H1 (cell line): ENCODE data around the gene ARHGEF40. TPM values are rescaled to one million over a fixed set of nuclear protein-coding genes. Genes with fewer than 3 reads are reported as not detected.

Source experiments
- ASH2L ChIP-seq: fragments of 200-600, 300-600 bp; sonication (generic); IDR thresholded peaks from one replicate; pipeline ENCODE4 v1.7.1; 2017; ENCODE audit warnings: low read length
- BACH1 ChIP-seq: IDR thresholded peaks from 2 replicates; pipeline ENCODE4 v1.6.1; 2012; ENCODE audit warnings: low read length, improper control_type of control experiment
- BRCA1 ChIP-seq: IDR thresholded peaks from 2 replicates; pipeline ENCODE4 v1.6.1; 2012; ENCODE audit warnings: low read depth, low read length, improper control_type of control experiment
- CHD1 ChIP-seq: IDR thresholded peaks from 2 replicates; pipeline ENCODE4 v1.6.1; 2012; ENCODE audit warnings: low read depth, low read length, improper control_type of control experiment
- CTBP2 ChIP-seq: IDR thresholded peaks from 2 replicates; pipeline ENCODE4 v1.7.0; 2011; ENCODE audit warnings: borderline replicate concordance, mild to moderate bottlenecking, moderate library complexity, mixed read lengths, low read length; ENCODE audit not compliant: insufficient read depth, insufficient read length
- EZH2 ChIP-seq: fragments of 200-600 bp; sonication (generic); IDR thresholded peaks from 2 replicates; pipeline ENCODE4 v1.7.1; 2012; ENCODE audit warnings: low read depth, mild to moderate bottlenecking, moderate library complexity, low read length, inconsistent platforms; ENCODE audit not compliant: severe bottlenecking
- GTF2F1 ChIP-seq: IDR thresholded peaks from 2 replicates; pipeline ENCODE4 v1.6.1; 2012; ENCODE audit warnings: low read depth, low read length, improper control_type of control experiment, borderline replicate concordance
- JUND ChIP-seq: IDR thresholded peaks from 2 replicates; pipeline ENCODE4 v1.6.1; 2011; ENCODE audit warnings: mild to moderate bottlenecking, improper control_type of control experiment, low read length
- MAFK ChIP-seq: IDR thresholded peaks from 2 replicates; pipeline ENCODE4 v1.6.1; 2012; ENCODE audit warnings: low read depth, mild to moderate bottlenecking, improper control_type of control experiment, low read length
- NANOG ChIP-seq: IDR thresholded peaks from 2 replicates; pipeline ENCODE4 v1.6.1; 2011; ENCODE audit warnings: low read length, low read depth, mild to moderate bottlenecking, inconsistent platforms; ENCODE audit not compliant: insufficient read depth, poor library complexity, severe bottlenecking
- POLR2A ChIP-seq, 2 experiments: IDR thresholded peaks; 1 replicate in 1 of 2; 2 replicates in 1 of 2; pipeline ENCODE4 v1.6.1; 2011; ENCODE audit warnings: low read depth in 2 of 2, low read length in 2 of 2, mild to moderate bottlenecking in 2 of 2; ENCODE audit errors: control extremely low read depth in 1 of 2
- POU5F1 ChIP-seq: IDR thresholded peaks from 2 replicates; pipeline ENCODE4 v1.6.1; 2011; ENCODE audit warnings: low read depth, mild to moderate bottlenecking, low read length, moderate library complexity
- RAD21 ChIP-seq, 2 experiments: IDR thresholded peaks in 1 of 2; conservative IDR thresholded peaks in 1 of 2; 2 replicates each; pipeline ENCODE4 v1.6.1; 2011; ENCODE audit warnings: low read depth in 2 of 2, low read length in 2 of 2, improper control_type of control experiment in 1 of 2, inconsistent platforms in 1 of 2, mild to moderate bottlenecking in 1 of 2, moderate library complexity in 1 of 2
- RFX5 ChIP-seq: IDR thresholded peaks from 2 replicates; pipeline ENCODE4 v1.6.1; 2011; ENCODE audit warnings: low read depth, low read length, improper control_type of control experiment, borderline replicate concordance
- SAP30 ChIP-seq: fragments of 300-600 bp; sonication (generic); IDR thresholded peaks from 2 replicates; pipeline ENCODE4 v1.7.1; 2012; ENCODE audit warnings: low read length, moderate library complexity, mild to moderate bottlenecking, inconsistent platforms; ENCODE audit not compliant: insufficient read depth, insufficient replicate concordance
- SIN3A ChIP-seq, 2 experiments: IDR thresholded peaks in 1 of 2; conservative IDR thresholded peaks in 1 of 2; 2 replicates each; pipeline ENCODE4 v1.6.1; 2011 to 2012; ENCODE audit warnings: low read length in 2 of 2, improper control_type of control experiment in 1 of 2, low read depth in 1 of 2, mild to moderate bottlenecking in 1 of 2
- SP2 ChIP-seq: IDR thresholded peaks from 2 replicates; pipeline ENCODE4 v1.6.1; 2012; ENCODE audit warnings: mild to moderate bottlenecking, low read length, inconsistent platforms
- SP4 ChIP-seq: IDR thresholded peaks from 2 replicates; pipeline ENCODE4 v1.6.1; 2012; ENCODE audit warnings: low read length, inconsistent platforms
- SRF ChIP-seq: IDR thresholded peaks from 2 replicates; pipeline ENCODE4 v1.6.1; 2011; ENCODE audit warnings: mild to moderate bottlenecking, low read depth, low read length, moderate library complexity
- TAF1 ChIP-seq: IDR thresholded peaks from 2 replicates; pipeline ENCODE4 v1.6.1; 2011; ENCODE audit warnings: mild to moderate bottlenecking, low read depth, low read length
- TCF12 ChIP-seq: IDR thresholded peaks from 2 replicates; pipeline ENCODE4 v1.6.1; 2011; ENCODE audit warnings: low read depth, mild to moderate bottlenecking, low read length
- YY1 ChIP-seq: IDR thresholded peaks from 2 replicates; pipeline ENCODE4 v1.6.1; 2011; ENCODE audit warnings: low read depth, mild to moderate bottlenecking, low read length
- polyA plus RNA-seq, 7 experiments: library from polyadenylated mRNA; depleted of rRNA in 3 of 7; stranded (reverse) in 5 of 7; unstranded in 2 of 7; fragments of >200 nt in 5 of 7; fragments of 200-250 nt in 2 of 7; gene quantifications; 1 replicate in 5 of 7; 2 replicates in 1 of 7; 4 replicates in 1 of 7; pipeline versions ENCODE4 v1.2.1 to v1.2.3, GENCODE V29; 2011 to 2013; ENCODE audit warnings: missing spikeins in 2 of 7, mixed read lengths in 2 of 7
- total RNA-seq: library from RNA; stranded (reverse); fragmentation: NEBNext Ultra II Directional; extraction: Animal tissue kit (Norgen Biotek cat#: 25700); gene quantifications from 2 replicates; pipeline ENCODE4 v1.2.1, GENCODE V29; 2021

The ARHGEF40 gene
- total and polyA plus RNA-seq, 2 of the 8 experiments (the other 6 are each of a cell fraction or from before 2014, with no cell fraction given) = 53.1 to 101 TPM

DNA sequence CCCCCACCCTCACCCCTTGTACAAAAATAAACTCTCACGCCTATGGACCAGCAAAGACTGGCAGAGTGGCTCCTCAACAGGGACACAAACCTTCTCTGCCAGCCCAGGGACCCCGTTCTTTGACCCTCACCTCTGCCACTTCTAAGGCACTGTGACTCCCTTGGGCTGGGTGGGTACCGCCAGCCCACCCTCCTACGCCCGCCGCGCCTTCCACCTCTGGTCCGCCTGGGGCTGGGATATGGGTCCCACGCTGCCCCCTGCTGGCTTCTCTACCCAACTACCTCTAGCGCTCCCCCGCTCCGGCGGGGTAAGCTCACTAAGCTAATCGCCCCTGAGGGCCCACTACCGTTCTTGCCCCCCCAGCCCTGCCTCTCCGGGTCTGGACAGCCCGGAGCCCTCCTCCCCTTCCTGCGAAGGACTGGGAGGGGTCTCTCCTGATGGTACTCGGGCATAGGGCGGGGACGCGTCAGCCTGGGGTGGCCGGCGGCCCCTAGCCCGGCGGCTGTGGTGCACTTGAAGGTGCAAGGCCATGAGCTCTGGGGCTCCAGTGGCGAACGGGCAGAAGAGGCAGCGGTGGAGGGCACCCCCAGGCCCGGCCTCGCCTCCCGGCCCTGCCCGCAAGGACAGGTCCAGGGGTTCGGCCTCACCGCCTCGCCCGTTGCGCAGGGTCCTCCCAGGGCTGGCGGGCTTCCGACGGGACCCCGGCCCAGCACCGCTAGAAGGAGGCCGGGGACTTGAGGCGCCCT, 20.3 kb downstream of the ARHGEF40 start (continued):
- no peak for TF ChIP-seq CTBP2
- no peak for TF ChIP-seq TAF1
- no peak for TF ChIP-seq JUND
- no peak for TF ChIP-seq GTF2F1
- no peak for TF ChIP-seq NANOG
- TF ChIP-seq EZH2 = no peak
- no peak for TF ChIP-seq SRF
- peak; percentile 42 to 57 for TF ChIP-seq RAD21 (IDR thresholded peaks at IDR 0.05 in 1 of 2, conservative IDR thresholded peaks at IDR 0.05 in 1 of 2; ENCODE audit: low read depth in 2 of 2, low read length in 2 of 2)
- TF ChIP-seq SIN3A (conservative IDR thresholded peaks at IDR 0.05 in 1 of 2, IDR thresholded peaks at IDR 0.05 in 1 of 2; ENCODE audit: low read depth in 1 of 2, low read length in 2 of 2) = peak in 1 of 2 experiments; percentile 51; a peak in 1 of 4 replicates
- TF ChIP-seq SAP30 = no peak
- no peak for TF ChIP-seq ASH2L
- TF ChIP-seq BACH1 = no peak
- TF ChIP-seq TCF12 = no peak
- 0 out of 2 replicates have a peak, but pooled peaks have one; percentile 18 for TF ChIP-seq YY1
- no peak for TF ChIP-seq CHD1
- TF ChIP-seq SP2 = no peak
- no peak for TF ChIP-seq SP4
- TF ChIP-seq MAFK = no peak
- peak; percentile 62 to 71 for TF ChIP-seq POLR2A (IDR thresholded peaks at IDR 0.05; ENCODE audit: control extremely low read depth in 1 of 2, low read depth in 2 of 2, low read length in 2 of 2)
- TF ChIP-seq BRCA1 = no peak
- TF ChIP-seq RFX5 = no peak
- no peak for TF ChIP-seq POU5F1
- TF ChIP-seq, all 59 proteins: peak for 7
